Endothelial cell (in vitro differentiated cells): ENCODE measurements around the gene CCSER1. TPM values are rescaled to one million over a fixed set of nuclear protein-coding genes. Genes with fewer than 3 reads are reported as not detected.

Source experiments
- DNase-seq: peaks from one replicate; pipeline ENCODE4 v3.0.0; 2021; ENCODE audit warnings: low spot score
- H3K27ac Mint-ChIP-seq: one replicate; pipeline ENCODE4 v1.8.0; 2021; ENCODE audit warnings: mixed read lengths, inconsistent platforms; ENCODE audit not compliant: unreplicated experiment
- H3K27me3 Mint-ChIP-seq: one replicate; pipeline ENCODE4 v1.8.0; 2021; ENCODE audit warnings: mild to moderate bottlenecking, moderate library complexity, mixed read lengths, inconsistent platforms; ENCODE audit not compliant: unreplicated experiment
- H3K36me3 Mint-ChIP-seq: one replicate; pipeline ENCODE4 v1.8.0; 2021; ENCODE audit warnings: mild to moderate bottlenecking, low read depth, mixed read lengths, inconsistent platforms; ENCODE audit not compliant: unreplicated experiment
- H3K4me1 Mint-ChIP-seq: one replicate; pipeline ENCODE4 v1.8.0; 2021; ENCODE audit warnings: mild to moderate bottlenecking, mixed read lengths, inconsistent platforms; ENCODE audit not compliant: unreplicated experiment
- H3K4me3 Mint-ChIP-seq: one replicate; pipeline ENCODE4 v1.8.0; 2021; ENCODE audit warnings: mild to moderate bottlenecking, mixed read lengths, inconsistent platforms; ENCODE audit not compliant: unreplicated experiment
- H3K9me3 Mint-ChIP-seq: one replicate; pipeline ENCODE4 v1.8.0; 2021; ENCODE audit warnings: mixed read lengths, inconsistent platforms; ENCODE audit not compliant: unreplicated experiment
- total RNA-seq: library from RNA; stranded (reverse); fragmentation: NEBNext Ultra II Directional; extraction: Animal tissue kit (Norgen Biotek cat#: 25700); gene quantifications from one replicate; pipeline ENCODE4 v1.2.1, GENCODE V29; 2021; ENCODE audit not compliant: unreplicated experiment
- TF ChIP-seq, protein P1 (sequence below): fragments of 200-600 bp; sonication (generic); IDR thresholded peaks from one replicate; pipeline ENCODE4 v1.5.0; 2021; ENCODE audit warnings: antibody characterized with exemption; ENCODE audit not compliant: unreplicated experiment

Gene CCSER1
- total RNA-seq, 1 donor from 2014 or later = 3.0 TPM

DNA sequence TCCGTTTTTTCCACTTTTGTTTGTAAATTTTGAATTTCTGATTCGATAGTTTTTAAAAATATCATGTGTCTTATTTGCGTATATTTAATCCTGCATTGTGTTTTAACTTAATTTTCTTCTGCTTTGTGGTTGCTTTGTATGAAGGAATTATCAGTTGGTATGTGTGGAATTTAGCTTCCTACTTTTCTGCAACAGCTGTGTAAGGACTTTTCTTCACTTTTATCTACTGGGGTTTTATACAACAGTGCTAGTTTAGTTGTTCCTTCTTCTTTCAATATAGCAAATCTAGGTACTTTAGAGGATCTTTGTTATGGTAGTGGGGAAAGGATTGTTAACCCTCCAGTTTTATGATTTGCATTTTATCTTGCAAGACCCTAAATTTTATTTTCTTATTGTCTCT lies 410.3 kb downstream of the CCSER1 start:
- DNase-seq = no peak
- Mint-ChIP-seq H3K4me1 (peaks cover 2% of the 10 kb centered on the region), H3K9me3 (no peaks in the 10 kb centered on the region), H3K27ac (no peak overlapping the region), H3K27me3 (no peaks in the 10 kb centered on the region), H3K4me3 (no peak overlapping the region), H3K36me3 (no peaks in the 10 kb centered on the region)
- TF ChIP-seq, protein P1, sequence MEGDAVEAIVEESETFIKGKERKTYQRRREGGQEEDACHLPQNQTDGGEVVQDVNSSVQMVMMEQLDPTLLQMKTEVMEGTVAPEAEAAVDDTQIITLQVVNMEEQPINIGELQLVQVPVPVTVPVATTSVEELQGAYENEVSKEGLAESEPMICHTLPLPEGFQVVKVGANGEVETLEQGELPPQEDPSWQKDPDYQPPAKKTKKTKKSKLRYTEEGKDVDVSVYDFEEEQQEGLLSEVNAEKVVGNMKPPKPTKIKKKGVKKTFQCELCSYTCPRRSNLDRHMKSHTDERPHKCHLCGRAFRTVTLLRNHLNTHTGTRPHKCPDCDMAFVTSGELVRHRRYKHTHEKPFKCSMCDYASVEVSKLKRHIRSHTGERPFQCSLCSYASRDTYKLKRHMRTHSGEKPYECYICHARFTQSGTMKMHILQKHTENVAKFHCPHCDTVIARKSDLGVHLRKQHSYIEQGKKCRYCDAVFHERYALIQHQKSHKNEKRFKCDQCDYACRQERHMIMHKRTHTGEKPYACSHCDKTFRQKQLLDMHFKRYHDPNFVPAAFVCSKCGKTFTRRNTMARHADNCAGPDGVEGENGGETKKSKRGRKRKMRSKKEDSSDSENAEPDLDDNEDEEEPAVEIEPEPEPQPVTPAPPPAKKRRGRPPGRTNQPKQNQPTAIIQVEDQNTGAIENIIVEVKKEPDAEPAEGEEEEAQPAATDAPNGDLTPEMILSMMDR = no peak

DNA sequence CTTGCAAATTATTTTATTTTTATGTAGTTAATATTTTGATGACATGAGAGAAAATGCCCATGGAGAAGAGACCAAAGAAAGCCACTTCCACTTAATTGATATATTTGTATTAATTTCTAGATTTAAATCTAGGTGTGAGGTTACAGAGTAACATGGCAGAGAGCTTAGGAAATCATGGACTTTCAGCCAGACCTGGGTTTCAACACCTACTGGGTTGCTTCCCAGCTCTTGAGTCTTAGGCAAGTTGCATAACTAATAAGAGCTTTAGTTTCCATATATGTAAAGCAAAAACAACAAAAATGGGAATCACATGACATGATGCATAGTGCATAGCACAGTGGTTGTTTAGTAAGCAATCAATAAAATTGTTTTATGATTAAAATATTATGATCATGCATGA lies 413.3 kb downstream of the CCSER1 start:
- H3K9me3 Mint-ChIP-seq = no peaks in the 10 kb centered on the region
- no peak overlapping the region for H3K4me3 Mint-ChIP-seq
- DNase-seq = no peak
- peaks cover 2% of the 10 kb centered on the region for H3K4me1 Mint-ChIP-seq
- no peaks in the 10 kb centered on the region for H3K27me3 Mint-ChIP-seq
- no peaks in the 10 kb centered on the region for H3K36me3 Mint-ChIP-seq
- TF ChIP-seq, protein P1 = no peak
- no peak overlapping the region for H3K27ac Mint-ChIP-seq

DNA sequence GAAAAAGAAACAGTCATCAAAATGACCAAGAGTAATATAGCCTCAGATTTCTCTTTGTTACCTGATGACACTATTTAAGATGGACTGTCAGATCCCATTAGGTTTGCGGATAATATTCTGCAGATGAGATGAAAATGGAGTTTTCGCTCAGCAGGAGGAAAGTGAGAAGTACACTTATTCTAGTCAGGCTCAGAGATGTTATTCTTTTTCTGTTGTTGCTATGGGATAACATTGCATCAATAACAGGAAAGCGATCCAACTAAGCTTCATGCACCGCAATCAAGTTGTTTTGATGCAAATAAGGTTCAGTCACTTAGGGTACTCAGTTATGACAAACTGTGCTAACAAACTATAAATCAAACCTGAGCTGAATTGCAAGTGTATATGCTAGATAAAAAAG lies 415.0 kb downstream of the CCSER1 start:
- H3K27me3 Mint-ChIP-seq = no peaks in the 10 kb centered on the region
- H3K4me3 Mint-ChIP-seq = no peak overlapping the region
- DNase-seq = no peak
- peaks cover 2% of the 10 kb centered on the region for H3K4me1 Mint-ChIP-seq
- H3K9me3 Mint-ChIP-seq = no peaks in the 10 kb centered on the region
- no peaks in the 10 kb centered on the region for H3K36me3 Mint-ChIP-seq
- TF ChIP-seq, protein P1 = no peak
- no peak overlapping the region for H3K27ac Mint-ChIP-seq

DNA sequence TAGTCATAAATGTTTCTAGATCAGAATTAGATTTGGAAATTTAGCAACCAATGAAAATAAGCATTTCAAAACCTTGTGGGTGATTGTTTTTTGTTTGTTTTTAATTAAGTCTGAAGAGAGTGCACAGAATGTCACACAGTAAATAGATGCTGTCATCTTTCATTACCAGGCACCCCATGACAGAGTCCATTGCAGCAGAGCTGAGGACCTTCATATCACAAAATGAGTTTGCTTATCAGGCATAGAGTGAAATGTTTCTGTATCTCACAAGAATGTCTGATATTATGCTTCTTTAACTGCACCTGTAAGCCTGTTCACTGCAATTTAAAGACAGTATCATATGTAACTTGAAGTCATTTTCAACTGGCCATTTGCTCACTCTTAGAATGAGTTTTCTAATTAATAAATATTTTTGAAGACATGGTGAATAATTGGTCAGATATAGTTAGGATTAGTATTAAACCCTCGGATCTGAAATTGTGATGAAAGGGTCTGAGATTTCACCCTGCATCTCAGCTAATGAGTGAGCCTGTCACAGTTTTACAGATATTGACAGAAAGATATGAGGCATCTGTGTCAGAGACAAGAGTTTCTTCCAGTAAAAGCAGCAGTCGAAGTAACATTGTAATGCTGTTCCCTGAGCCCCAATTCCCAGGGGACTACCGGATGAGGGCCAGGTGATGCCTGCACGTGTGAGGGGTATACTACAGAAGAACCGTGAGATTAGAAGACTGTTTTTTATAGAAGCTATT lies 416.4 kb downstream of the CCSER1 start:
- no peaks in the 10 kb centered on the region for H3K36me3 Mint-ChIP-seq
- no peak for DNase-seq
- no peaks in the 10 kb centered on the region for H3K9me3 Mint-ChIP-seq
- no peaks in the 10 kb centered on the region for H3K27me3 Mint-ChIP-seq
- H3K27ac Mint-ChIP-seq = no peak overlapping the region
- TF ChIP-seq, protein P1 = no peak
- H3K4me3 Mint-ChIP-seq = no peak overlapping the region
- no peaks in the 10 kb centered on the region for H3K4me1 Mint-ChIP-seq

DNA sequence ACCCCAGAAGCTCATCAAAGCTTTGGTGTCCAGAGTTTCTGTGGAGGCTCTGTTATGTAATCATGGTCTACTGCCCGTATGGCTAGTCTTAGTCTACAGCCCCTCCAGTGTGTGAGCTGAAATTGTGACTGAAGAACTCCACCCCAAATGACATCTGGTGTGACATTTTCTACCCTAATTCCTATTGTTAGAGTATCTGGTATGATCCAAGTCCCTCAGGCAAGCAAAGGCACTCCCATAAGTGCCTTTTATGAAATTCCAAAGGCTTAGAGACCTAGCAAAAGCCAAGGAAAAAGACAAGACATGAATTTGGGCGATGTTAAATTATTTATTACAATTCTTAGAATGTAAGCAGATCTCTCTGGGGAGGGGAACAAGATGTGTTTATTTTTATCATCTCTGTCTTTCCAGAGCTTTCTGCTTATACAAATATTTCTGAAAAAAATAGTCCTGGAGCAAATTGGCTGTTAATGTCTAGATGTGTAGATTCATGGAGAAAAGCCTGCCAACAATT lies 417.4 kb downstream of the CCSER1 start:
- Mint-ChIP-seq H3K4me1 (no peaks in the 10 kb centered on the region), H3K27ac (no peak overlapping the region), H3K4me3 (no peak overlapping the region), H3K36me3 (no peaks in the 10 kb centered on the region), H3K27me3 (no peaks in the 10 kb centered on the region), H3K9me3 (no peaks in the 10 kb centered on the region)
- TF ChIP-seq, protein P1 = no peak
- DNase-seq = no peak
